GM18909 (cell line): ENCODE results near the gene ZSWIM8.
"Not testable (repeated sequence)": the region's sequence is repeated elsewhere in the genome, so short reads cannot be mapped to it uniquely, and the experiment has no call there.

Experiments used
- ATAC-seq: cut with Tn5 transposase; IDR thresholded peaks from one replicate; pipeline ENCODE4 v1.9.1; 2021; ENCODE audit warnings: mild to moderate bottlenecking; ENCODE audit not compliant: unreplicated experiment, poor library complexity

Gene ZSWIM8

GRCh38 chr10:73813333-73813732 is 27.9 kb downstream of the ZSWIM8 start:
- no peak for ATAC-seq

DNA sequence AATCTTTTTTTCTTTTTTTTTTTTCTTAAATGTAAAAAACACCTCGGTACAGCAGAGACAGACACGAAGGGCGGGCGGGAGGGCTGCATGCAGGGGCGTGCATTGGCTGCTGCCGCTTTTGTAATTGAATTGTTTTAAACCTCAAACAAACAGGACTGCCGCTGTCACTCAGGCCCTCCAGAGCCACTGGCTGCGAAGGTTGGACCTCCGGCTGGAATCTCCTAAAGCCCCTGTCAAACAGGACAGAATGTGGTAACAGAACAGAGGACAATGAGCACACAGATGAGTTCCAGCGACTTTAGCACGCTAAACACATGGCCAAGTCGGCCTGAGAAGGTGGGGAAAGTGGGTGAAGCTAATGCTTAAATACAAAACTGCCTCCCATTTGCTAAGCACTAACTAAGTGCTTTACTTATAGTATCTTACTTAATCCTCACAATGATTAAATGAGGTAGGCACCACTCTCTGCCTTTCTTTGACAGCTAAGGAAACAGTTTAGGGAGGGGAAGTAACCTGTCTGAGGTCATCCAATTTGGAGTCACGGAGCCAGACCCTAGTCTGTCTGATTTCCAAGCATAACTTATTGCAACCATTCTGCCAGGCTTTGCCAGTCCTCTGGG is 29.0 kb downstream of the ZSWIM8 start:
- no peak for ATAC-seq

DNA sequence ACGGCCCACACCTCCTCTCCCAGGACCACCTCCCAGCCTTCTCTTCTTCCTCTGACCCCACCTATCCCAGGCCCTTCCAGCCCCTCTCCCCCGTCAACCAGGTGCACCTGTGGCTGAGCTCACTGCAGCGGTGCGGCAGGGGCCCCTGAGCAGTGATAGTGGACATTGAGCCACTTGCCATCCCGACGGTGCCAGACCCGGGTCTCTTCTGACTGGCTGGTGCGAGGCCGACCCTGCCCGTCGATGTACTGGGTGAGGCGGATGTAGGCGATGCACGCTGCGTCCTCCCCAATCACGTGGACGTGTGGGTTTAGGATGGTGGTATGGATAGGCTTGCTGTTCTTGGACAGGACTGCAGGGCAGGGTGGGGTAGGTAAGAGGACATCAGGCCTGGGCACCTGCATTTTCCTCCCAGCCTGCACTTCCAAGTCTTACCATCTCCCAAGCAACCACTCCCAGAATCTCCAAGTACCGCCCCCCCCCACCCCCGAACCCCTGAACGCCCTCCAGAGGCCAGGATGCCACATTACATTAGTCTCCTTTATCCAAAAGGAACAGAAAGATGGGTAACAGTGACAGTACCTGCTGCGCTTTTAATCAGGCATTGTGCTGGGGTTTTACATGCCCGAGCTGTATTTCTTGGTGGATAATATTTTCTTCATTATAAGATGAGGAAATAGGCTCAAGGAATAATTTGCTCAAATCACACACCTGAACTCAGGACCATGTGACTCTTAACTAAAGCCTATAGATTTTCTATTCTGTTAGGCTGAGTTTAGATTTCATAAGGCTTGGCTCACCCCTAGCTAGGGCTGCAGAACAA is 29.7 kb downstream of the ZSWIM8 start:
- ATAC-seq, result no peak

DNA sequence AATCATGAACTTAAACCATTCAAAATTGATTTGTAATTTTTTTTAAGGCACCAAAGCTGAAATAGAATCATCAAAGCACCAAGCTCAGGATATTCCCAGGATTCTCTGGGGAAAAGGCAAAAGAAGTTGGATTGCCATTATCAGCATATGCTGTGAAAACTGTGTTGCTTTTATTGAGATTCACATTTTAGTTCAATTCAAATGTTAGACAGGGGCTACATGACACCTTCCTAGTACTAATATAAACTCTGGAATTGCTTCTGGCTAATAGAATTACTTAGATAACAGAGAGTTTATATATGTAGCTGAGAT is 30.3 kb downstream of the ZSWIM8 start:
- no peak for ATAC-seq

DNA sequence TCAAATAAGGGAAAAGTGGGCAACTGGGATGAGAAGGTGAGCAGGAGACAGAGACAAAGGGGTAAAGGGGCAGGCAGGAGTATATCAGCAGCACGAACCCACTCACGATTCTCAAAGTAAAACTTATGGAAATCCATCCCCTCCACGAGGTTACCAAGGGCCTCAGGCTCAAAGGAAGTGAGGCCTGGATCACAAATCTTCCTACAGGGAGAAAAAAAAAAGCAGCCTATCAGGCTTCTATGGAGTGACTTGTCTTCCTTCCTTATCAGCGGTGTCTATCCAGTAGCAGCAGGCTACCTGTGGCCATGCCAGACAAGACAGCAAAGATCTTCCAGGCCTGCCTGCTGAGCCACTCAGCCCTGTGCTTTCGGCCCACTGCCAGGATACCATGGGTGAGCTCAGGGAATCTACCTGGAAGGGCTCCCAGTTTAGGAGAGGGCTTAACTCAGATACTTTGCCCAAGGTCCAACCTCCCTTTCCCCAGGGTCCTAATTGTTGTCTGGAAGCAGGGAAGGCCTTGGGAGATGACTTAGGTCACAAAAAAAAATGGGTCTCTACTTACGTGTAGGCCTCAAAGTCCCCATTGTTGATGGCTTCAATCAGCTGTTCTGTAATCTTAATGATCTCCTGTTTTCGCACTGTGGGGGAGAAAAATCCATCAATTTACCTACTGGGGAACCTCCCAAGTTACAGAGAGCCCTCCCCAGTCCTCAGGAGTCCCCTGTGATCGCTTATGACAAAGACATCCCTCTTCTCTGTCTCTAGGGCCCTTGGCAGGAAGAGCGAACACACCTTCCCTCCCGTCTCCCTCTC is 31.7 kb downstream of the ZSWIM8 start:
- no peak for ATAC-seq

DNA sequence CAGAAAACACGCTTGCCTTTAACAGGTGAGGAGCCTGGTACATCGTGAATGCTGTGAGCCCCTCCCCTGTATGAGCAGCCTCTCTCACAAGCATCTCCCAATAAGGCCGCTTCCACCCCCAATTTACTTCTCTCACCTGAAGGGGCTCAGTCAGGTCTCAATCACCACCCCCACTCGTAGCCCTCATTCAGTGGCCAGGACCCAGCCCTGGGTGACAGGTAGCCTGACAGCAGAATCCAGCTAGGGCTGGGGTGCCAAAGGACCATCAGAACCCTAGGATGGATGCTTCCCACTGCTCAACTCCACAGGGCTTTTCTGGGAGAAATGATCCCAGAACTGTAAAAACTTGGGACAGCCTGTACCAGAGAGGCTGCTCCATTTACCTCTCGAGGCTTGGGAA is 32.4 kb downstream of the ZSWIM8 start:
- ATAC-seq, result no peak

DNA sequence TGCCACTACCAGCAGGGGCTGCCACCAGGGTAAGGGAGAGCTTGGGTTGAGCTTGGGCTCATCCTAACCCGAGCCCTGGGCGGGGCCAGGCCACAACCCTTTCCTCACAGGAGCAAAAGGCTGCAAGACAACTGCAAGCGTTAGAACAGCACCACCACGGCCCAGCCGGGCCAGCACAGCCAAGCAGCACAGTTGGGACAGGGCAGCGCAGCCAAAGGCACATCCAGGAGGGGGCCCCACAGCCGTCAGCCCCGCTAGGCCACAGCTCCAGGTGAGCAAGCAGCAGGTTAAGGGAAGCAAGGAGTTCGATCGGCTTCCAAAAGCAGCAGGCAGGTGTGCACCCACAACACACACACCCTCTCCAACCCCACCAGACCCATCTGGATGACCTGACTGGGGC is 33.0 kb downstream of the ZSWIM8 start:
- no peak for ATAC-seq

DNA sequence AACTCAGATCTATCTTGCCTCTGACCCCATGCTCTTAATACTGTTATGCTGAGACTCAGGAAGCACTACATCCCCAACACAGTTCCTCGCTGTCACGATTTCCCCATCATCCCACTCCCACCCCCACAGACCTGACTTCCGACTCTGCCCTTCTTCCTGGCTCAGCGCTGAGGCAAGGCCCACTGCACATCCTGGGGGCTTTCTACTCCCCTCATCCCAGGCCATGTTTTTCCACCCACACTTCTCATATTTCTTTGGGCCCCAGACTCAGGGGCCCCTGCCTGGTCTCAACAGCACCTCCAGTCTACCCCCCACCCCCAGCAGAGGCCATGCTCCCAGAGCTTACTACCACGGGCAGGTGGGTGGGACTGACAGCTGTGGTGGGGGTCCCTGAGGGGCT is 33.7 kb downstream of the ZSWIM8 start:
- no peak for ATAC-seq

GRCh38 chr10:73819513-73820093 is 34.2 kb downstream of the ZSWIM8 start:
- no peak for ATAC-seq

GRCh38 chr10:73823391-73823790 is 38.0 kb downstream of the ZSWIM8 start:
- ATAC-seq, result no peak

DNA sequence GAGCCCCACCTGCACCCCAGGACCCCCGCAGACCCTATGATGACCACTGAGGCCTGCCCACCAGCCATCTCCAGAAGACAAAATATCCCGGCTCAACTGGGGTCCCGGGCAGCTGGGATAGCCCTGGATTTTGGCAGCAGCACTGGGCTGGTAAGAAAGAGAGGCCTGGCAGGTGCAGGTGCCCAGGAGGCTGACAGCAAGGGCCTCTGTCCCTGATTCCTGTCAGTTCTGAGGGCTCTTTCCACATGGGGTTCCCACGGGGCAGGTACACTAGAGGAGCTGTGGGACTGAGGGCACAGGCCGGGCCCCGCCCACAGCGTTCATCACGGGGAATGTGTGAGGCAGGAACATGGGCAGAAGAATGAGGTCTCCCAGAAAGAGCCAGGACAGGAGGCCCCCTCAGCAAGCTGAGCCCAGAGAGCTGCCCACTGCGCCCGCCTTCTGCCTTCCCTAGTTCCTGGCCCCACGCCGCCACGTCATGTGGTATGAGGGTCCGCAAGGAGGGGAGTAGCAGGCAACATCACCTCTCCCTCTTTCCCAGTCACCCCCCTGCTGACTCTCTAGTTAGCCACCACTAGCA is 38.8 kb downstream of the ZSWIM8 start:
- no peak for ATAC-seq

- no peak for ATAC-seq
These were observed 42.1 kb downstream of the ZSWIM8 start for GRCh38 chr10:73827346-73828089.

DNA sequence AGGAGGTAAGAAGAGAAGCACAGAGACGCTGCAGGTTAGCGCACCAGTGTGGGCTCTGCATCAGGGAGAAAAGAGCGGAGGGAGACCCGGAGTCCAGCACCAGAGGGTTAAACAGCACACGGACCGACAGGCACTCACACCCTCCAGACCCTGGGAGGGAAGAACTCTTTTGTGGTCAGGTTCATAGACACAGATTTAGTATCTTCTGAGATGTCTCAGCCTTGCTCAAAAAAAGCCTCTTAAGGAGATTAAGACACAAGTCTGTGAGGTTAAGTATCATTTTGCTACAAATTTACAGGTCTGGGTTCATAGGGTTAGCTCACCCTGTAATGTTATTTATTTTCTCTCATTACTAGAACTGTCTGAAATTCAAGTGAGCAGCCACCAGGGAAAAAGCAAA is 42.8 kb downstream of the ZSWIM8 start:
- ATAC-seq, result no peak

- ATAC-seq, result not testable (repeated sequence)
These were observed 43.7 kb downstream of the ZSWIM8 start for GRCh38 chr10:73829090-73829489.

GRCh38 chr10:73836427-73836980 is 51.1 kb downstream of the ZSWIM8 start:
- no peak for ATAC-seq

DNA sequence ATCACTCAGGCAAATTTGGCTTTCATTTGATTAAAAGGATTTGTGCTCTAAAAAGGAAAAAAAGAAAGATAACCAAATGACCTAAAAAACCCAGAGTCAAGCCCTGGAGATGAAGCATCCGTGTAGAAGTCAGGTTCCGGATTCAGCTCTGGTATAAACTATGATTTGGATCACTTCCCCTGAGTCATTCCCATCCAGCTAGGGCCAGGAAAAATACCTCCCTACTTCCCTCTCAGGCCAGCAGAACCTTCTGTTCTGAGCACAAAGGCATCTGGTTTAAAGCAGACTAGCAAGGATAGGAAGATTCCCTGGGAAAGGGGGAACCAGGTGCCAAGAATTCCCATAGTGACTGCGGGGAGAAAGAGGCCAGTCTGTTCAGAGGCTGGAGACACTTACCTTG is 51.7 kb downstream of the ZSWIM8 start:
- no peak for ATAC-seq

GRCh38 chr10:73838008-73838567 is 52.7 kb downstream of the ZSWIM8 start:
- ATAC-seq, result no peak

- ATAC-seq, result no peak
These were observed 53.4 kb downstream of the ZSWIM8 start for GRCh38 chr10:73838827-73839226.

GRCh38 chr10:73839276-73839966 is 54.0 kb downstream of the ZSWIM8 start:
- no peak for ATAC-seq
